DND-41 (cell line): Measurements from ENCODE around the gene ABI3BP.

ENCODE experiments used
- EZH2 ChIP-seq: IDR thresholded peaks from 3 replicates; pipeline ENCODE4 v1.6.1; 2012; ENCODE audit warnings: borderline replicate concordance, low read depth, mild to moderate bottlenecking, moderate library complexity, low read length, inconsistent platforms; ENCODE audit not compliant: severe bottlenecking
- TF ChIP-seq, protein P1 (sequence below): IDR thresholded peaks from 2 replicates; pipeline ENCODE4 v1.5.1; 2012; ENCODE audit warnings: borderline replicate concordance, low read length, moderate library complexity, mild to moderate bottlenecking; ENCODE audit not compliant: poor library complexity, severe bottlenecking; ENCODE audit errors: extremely low read depth

DNA sequence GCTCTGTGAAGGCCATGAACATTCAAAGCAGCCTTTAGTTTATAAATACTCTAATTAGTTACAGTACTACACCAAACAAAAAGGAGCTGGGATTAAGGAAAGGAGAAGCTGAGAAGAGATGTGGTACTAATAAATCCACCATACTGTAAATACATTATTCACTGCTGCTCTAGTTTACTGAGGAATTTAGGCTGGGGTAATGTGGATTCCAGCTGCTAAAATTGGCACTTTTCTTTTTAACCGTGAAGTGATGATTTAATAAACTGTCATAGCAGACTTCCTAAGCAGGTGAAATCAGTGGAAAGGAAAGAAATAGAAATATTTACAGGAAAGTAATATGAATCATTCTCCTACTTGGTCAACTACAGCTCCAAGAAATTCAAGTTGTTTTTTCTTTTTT lies 195.2 kb downstream of the ABI3BP start:
- TF ChIP-seq, protein P1, sequence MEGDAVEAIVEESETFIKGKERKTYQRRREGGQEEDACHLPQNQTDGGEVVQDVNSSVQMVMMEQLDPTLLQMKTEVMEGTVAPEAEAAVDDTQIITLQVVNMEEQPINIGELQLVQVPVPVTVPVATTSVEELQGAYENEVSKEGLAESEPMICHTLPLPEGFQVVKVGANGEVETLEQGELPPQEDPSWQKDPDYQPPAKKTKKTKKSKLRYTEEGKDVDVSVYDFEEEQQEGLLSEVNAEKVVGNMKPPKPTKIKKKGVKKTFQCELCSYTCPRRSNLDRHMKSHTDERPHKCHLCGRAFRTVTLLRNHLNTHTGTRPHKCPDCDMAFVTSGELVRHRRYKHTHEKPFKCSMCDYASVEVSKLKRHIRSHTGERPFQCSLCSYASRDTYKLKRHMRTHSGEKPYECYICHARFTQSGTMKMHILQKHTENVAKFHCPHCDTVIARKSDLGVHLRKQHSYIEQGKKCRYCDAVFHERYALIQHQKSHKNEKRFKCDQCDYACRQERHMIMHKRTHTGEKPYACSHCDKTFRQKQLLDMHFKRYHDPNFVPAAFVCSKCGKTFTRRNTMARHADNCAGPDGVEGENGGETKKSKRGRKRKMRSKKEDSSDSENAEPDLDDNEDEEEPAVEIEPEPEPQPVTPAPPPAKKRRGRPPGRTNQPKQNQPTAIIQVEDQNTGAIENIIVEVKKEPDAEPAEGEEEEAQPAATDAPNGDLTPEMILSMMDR: no peak
- TF ChIP-seq EZH2: no peak
